DND-41 (cell line): ENCODE results near the gene FBRSL1.

Source experiments
- ATAC-seq: fragments of 200-7000 bp; cut with Tn5 transposase; 3 replicates; pipeline ENCODE4 v1.9.1; 2021; ENCODE audit warnings: low read depth; ENCODE audit not compliant: insufficient read depth
- DNase-seq: peaks from one replicate; pipeline ENCODE4 v3.0.0-alpha.2; 2020
- H2AFZ ChIP-seq: 2 replicates; pipeline ENCODE4 v1.6.0; 2012; ENCODE audit warnings: low read depth, low read length
- H3K27ac ChIP-seq: 2 replicates; pipeline ENCODE4 v1.5.1; 2012; ENCODE audit warnings: low read length, inconsistent platforms
- H3K27me3 ChIP-seq: fragments of 200-600 bp; sonication (generic); 2 replicates; pipeline ENCODE4 v1.6.0; 2012; ENCODE audit warnings: low read length, mild to moderate bottlenecking, inconsistent platforms; ENCODE audit not compliant: insufficient read depth, poor library complexity
- H3K36me3 ChIP-seq: 2 replicates; pipeline ENCODE4 v1.5.1; 2012; ENCODE audit warnings: low read length, inconsistent platforms; ENCODE audit not compliant: insufficient read depth
- H3K4me1 ChIP-seq: 2 replicates; pipeline ENCODE4 v1.5.1; 2012; ENCODE audit warnings: mild to moderate bottlenecking, low read length; ENCODE audit not compliant: insufficient read depth
- H3K4me2 ChIP-seq: 2 replicates; pipeline ENCODE4 v1.6.0; 2012; ENCODE audit warnings: mild to moderate bottlenecking, moderate library complexity, low read length, inconsistent platforms; ENCODE audit not compliant: insufficient read depth
- H3K4me3 ChIP-seq, 2 experiments: fragments of 200-600 bp in 1 of 2; shearing (Covaris generic) in 1 of 2; 2 replicates each; pipeline ENCODE4 v1.5.1; 2012 to 2016; ENCODE audit warnings: inconsistent platforms in 2 of 2, low read length in 2 of 2, mild to moderate bottlenecking in 2 of 2, low read depth in 1 of 2, moderate library complexity in 1 of 2
- H3K79me2 ChIP-seq: 2 replicates; pipeline ENCODE4 v1.6.0; 2012; ENCODE audit warnings: low read length, inconsistent platforms; ENCODE audit not compliant: insufficient read depth
- H3K9ac ChIP-seq: 2 replicates; pipeline ENCODE4 v1.6.0; 2012; ENCODE audit warnings: low read depth, mild to moderate bottlenecking, inconsistent platforms, low read length, moderate library complexity
- H3K9me3 ChIP-seq: 2 replicates; pipeline ENCODE4 v1.5.1; 2012; ENCODE audit warnings: low read length, moderate library complexity, mild to moderate bottlenecking, inconsistent platforms; ENCODE audit not compliant: insufficient read depth, severe bottlenecking
- H4K20me1 ChIP-seq: 2 replicates; pipeline ENCODE4 v1.6.0; 2012; ENCODE audit warnings: low read length; ENCODE audit not compliant: insufficient read depth
- EZH2 ChIP-seq: IDR thresholded peaks from 3 replicates; pipeline ENCODE4 v1.6.1; 2012; ENCODE audit warnings: borderline replicate concordance, low read depth, mild to moderate bottlenecking, moderate library complexity, low read length, inconsistent platforms; ENCODE audit not compliant: severe bottlenecking
- TF ChIP-seq, protein P1 (sequence below): IDR thresholded peaks from 2 replicates; pipeline ENCODE4 v1.5.1; 2012; ENCODE audit warnings: borderline replicate concordance, low read length, moderate library complexity, mild to moderate bottlenecking; ENCODE audit not compliant: poor library complexity, severe bottlenecking; ENCODE audit errors: extremely low read depth

Gene FBRSL1

DNA sequence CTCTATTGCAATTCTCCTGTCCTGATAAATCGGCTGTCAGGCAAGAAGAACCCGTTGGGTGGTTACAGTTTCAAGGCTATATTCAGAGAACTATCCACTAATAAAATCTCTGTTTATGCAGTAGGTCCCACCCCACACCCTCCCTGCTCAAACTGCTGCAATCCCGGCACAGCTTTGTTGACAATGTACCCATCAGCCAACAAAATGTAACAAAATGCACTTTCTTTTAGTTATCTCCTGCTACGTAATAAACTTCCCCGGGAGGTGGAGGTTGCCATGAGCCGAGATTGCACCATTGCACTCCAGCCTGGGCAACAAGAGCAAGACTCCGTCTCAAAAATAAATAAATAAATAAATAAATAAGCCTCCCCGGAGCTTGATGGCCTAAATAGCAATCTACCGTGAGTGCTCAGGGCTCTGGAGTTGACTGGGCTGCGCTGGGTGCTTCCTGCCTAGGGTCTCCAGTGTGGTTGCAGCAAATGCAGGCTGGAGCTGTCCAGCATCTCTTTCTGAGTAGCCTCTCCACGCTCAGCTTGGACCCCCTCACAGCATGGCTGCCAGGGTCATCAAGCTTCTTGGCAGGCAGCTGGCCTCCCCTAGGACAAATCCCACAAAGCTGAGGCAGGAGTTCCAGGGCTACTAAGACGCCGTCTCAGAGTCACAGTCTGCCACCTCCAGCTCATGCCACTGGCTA is 43.2 kb upstream of the FBRSL1 start:
- H3K9ac ChIP-seq: no peak overlapping the region
- no peaks in the 10 kb centered on the region for H4K20me1 ChIP-seq
- H3K27ac ChIP-seq: no peak overlapping the region
- H3K79me2 ChIP-seq: no peaks in the 10 kb centered on the region
- no peak for TF ChIP-seq EZH2
- H3K4me2 ChIP-seq: no peak overlapping the region
- H2AFZ ChIP-seq: no peak overlapping the region
- no peaks in the 10 kb centered on the region for H3K36me3 ChIP-seq
- H3K4me1 ChIP-seq: peaks cover 22% of the 10 kb centered on the region
- H3K4me3 ChIP-seq: no peak overlapping the region
- no peaks in the 10 kb centered on the region for H3K9me3 ChIP-seq
- no peaks in the 10 kb centered on the region for H3K27me3 ChIP-seq
- DNase-seq (no peak), ATAC-seq (no peak)

DNA sequence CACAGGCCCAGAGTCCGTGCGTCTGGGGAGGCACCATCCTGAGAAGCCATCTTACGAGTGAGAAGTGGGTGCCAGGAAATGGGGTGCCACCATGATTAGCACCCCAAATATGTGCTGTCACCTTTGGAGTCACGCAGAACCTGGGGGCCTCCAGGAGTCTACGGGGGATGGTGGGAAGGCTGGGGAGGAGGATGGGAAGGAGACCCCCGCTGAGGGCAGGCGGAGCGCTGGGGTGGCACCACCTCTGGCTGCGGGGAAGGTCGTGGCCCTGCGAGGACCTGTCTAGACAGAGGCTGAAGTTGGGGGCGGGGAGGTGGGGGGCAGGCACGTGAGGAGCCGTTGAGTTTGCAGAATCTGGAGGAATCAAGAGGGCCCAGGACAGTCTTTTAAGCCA is 42.6 kb upstream of the FBRSL1 start:
- ATAC-seq: no peak
- Histone ChIP-seq H3K36me3 (no peaks in the 10 kb centered on the region), H4K20me1 (no peaks in the 10 kb centered on the region), H3K79me2 (no peaks in the 10 kb centered on the region), H3K9me3 (no peaks in the 10 kb centered on the region), H3K4me3 (no peak overlapping the region), H3K27ac (no peak overlapping the region), H3K4me1 (peaks cover 22% of the 10 kb centered on the region), H2AFZ (no peak overlapping the region), H3K9ac (no peak overlapping the region), H3K27me3 (no peaks in the 10 kb centered on the region), H3K4me2 (no peak overlapping the region)
- no peak for TF ChIP-seq EZH2
- TF ChIP-seq, protein P1, sequence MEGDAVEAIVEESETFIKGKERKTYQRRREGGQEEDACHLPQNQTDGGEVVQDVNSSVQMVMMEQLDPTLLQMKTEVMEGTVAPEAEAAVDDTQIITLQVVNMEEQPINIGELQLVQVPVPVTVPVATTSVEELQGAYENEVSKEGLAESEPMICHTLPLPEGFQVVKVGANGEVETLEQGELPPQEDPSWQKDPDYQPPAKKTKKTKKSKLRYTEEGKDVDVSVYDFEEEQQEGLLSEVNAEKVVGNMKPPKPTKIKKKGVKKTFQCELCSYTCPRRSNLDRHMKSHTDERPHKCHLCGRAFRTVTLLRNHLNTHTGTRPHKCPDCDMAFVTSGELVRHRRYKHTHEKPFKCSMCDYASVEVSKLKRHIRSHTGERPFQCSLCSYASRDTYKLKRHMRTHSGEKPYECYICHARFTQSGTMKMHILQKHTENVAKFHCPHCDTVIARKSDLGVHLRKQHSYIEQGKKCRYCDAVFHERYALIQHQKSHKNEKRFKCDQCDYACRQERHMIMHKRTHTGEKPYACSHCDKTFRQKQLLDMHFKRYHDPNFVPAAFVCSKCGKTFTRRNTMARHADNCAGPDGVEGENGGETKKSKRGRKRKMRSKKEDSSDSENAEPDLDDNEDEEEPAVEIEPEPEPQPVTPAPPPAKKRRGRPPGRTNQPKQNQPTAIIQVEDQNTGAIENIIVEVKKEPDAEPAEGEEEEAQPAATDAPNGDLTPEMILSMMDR: no peak
- DNase-seq: no peak

DNA sequence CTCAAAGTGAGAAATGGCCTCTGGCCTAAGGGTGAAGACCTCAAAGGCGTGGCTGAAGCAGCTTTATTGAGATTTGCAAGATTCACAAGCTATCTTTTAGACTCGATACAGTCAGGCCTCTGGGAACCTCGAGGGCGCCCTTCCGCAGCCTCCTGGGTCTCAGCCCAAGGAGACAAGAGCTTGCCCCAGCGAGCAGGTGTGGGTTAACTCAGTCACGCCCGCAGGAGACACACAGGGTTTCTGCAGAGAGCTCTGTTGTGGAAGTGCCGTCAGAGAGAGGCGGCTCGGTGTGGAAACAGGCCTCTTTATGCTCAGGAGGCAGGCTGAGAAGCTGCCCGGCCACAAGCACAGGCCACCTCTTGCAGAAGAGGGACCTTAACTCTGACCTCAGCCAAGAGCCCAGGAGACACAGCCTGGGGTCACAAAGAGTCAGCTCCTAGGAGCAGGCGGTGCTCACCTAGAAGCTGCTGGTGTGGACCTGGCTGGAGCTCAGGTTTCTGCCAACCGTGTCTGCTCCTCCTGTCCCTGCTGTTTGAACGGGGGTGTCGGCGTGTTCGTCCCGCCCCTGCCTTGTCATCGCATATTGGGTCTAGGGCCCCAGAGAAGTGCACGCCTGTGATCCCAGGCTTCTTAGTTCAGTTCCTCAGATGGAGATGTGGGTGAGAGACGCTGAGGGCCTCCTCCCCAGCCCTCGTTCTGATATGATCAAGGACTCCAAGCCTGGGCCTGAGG is 42.1 kb upstream of the FBRSL1 start:
- ATAC-seq: no peak
- DNase-seq: no peak
- no peak overlapping the region for H3K4me3 ChIP-seq
- peaks cover 22% of the 10 kb centered on the region for H3K4me1 ChIP-seq
- no peak overlapping the region for H3K4me2 ChIP-seq
- no peak for TF ChIP-seq EZH2
- TF ChIP-seq, protein P1: no peak
- H2AFZ ChIP-seq: no peak overlapping the region
- H3K9me3 ChIP-seq: no peaks in the 10 kb centered on the region
- H3K79me2 ChIP-seq: no peaks in the 10 kb centered on the region
- no peak overlapping the region for H3K9ac ChIP-seq
- no peaks in the 10 kb centered on the region for H3K36me3 ChIP-seq
- no peaks in the 10 kb centered on the region for H3K27me3 ChIP-seq
- H4K20me1 ChIP-seq: no peaks in the 10 kb centered on the region
- no peak overlapping the region for H3K27ac ChIP-seq

DNA sequence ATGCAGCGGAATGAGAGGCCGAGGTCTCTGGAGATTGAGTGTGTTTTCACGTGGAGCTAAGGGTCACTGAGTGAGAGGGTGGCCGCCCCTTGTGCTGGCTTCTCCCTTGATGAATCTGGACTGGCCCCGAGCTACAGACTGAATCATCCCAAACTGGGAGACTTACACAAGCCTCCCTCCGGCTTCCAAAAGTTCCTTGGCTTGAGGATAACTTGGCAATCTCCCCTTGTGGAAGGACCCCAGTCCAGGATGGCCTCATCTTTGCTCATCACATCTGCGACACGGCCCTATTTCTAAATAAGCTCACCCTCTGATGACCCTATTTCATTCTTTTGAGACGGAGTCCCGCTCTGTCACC is 41.5 kb upstream of the FBRSL1 start:
- no peaks in the 10 kb centered on the region for H3K79me2 ChIP-seq

More for the DNA sequence above, 41.5 kb upstream of the FBRSL1 start:
- H3K36me3 ChIP-seq: no peaks in the 10 kb centered on the region
- TF ChIP-seq, protein P1: no peak
- no peak for TF ChIP-seq EZH2
- H3K4me3 ChIP-seq: no peak overlapping the region
- H3K27me3 ChIP-seq: no peaks in the 10 kb centered on the region
- no peaks in the 10 kb centered on the region for H3K9me3 ChIP-seq
- no peak overlapping the region for H3K9ac ChIP-seq
- H3K4me2 ChIP-seq: no peak overlapping the region
- H4K20me1 ChIP-seq: no peaks in the 10 kb centered on the region
- no peak for DNase-seq
- H3K4me1 ChIP-seq: peaks cover 21% of the 10 kb centered on the region
- H2AFZ ChIP-seq: no peak overlapping the region
- no peak for ATAC-seq
- no peak overlapping the region for H3K27ac ChIP-seq
